Esophagus (tissue), 2 donors: ENCODE results near the gene HOXB7. TPM values are rescaled to one million over a fixed set of nuclear protein-coding genes. Genes with fewer than 3 reads are reported as not detected.

ENCODE experiments used
- H3K27ac ChIP-seq, 2 donors: one replicate each; pipeline ENCODE4 v1.5.1; 2013; ENCODE audit warnings: low read depth in 2 of 2, mild to moderate bottlenecking in 2 of 2, inconsistent platforms in 1 of 2, low read length in 1 of 2, moderate library complexity in 1 of 2
- H3K27me3 ChIP-seq, 2 donors: one replicate each; pipeline ENCODE4 v1.6.1; 2013; ENCODE audit warnings: low read length in 2 of 2, control low read depth in 1 of 2, mild to moderate bottlenecking in 1 of 2; ENCODE audit not compliant: insufficient read depth in 2 of 2, control insufficient read depth in 1 of 2
- H3K36me3 ChIP-seq, 2 donors: one replicate each; pipeline ENCODE4 v1.6.1; 2013; ENCODE audit warnings: low read length in 1 of 2; ENCODE audit not compliant: control insufficient read depth in 2 of 2, insufficient read depth in 2 of 2
- H3K4me1 ChIP-seq, 2 donors: one replicate each; pipeline ENCODE4 v1.6.1; 2013; ENCODE audit warnings: low read length in 1 of 2; ENCODE audit not compliant: control insufficient read depth in 2 of 2, insufficient read depth in 2 of 2
- H3K4me3 ChIP-seq, 2 donors: one replicate each; pipeline ENCODE4 v1.5.1; 2013; ENCODE audit warnings: low read length in 2 of 2, mild to moderate bottlenecking in 2 of 2, low read depth in 1 of 2, moderate library complexity in 1 of 2
- H3K9me3 ChIP-seq, 2 donors: one replicate each; pipeline ENCODE4 v1.6.1; 2013; ENCODE audit warnings: mild to moderate bottlenecking in 2 of 2, low read depth in 1 of 2, low read length in 1 of 2, moderate library complexity in 1 of 2; ENCODE audit not compliant: control insufficient read depth in 2 of 2, insufficient read depth in 1 of 2
- WGBS, 2 donors: extraction: QIAGEN DNeasy Blood & Tissue Kit; methylation state at CpG; one replicate each; pipeline ENCODE4 v1.1.7; 2013; 5-methylcytosine and 5-hydroxymethylcytosine counted together
- polyA plus RNA-seq, 2 donors: library from polyadenylated mRNA; stranded (reverse); fragments of 200-250 nt; gene quantifications; one replicate each; pipeline ENCODE4 v1.2.3, GENCODE V29; 2013
- donor health status: healthy with polysubstance abuse.
- donor health status: Bipolar disorder and iron deficiency.

HOXB7 gene
- polyA plus RNA-seq, 2 donors, result 0.27 to 0.39 TPM

GRCh38 chr17:48577330-48577945 is 33.4 kb downstream of the HOXB7 start:
- WGBS, 2 donors, result 2 to 3% methylated on average over 19 of the region's 19 CpGs
- Histone ChIP-seq H3K4me3 (peak overlapping the region; percentile 57 to 62), H3K36me3 (no peaks in the 10 kb centered on the region), H3K4me1 (peaks cover 0 to 3% of the 10 kb centered on the region in 2 donors), H3K27me3 (no peaks in the 10 kb centered on the region), H3K27ac (peak overlapping the region; percentile 92 to 94), H3K9me3 (no peaks in the 10 kb centered on the region)

GRCh38 chr17:48576479-48577309 is 34.1 kb downstream of the HOXB7 start:
- H3K4me1 ChIP-seq, result peaks cover 0 to 3% of the 10 kb centered on the region in 2 donors
- WGBS, 2 donors, result 12 to 17% methylated on average over 40 to 43 of the region's 43 CpGs
- no peaks in the 10 kb centered on the region for H3K27me3 ChIP-seq
- H3K9me3 ChIP-seq, result no peaks in the 10 kb centered on the region
- no peaks in the 10 kb centered on the region for H3K36me3 ChIP-seq
- H3K4me3 ChIP-seq, result peak overlapping the region; percentile 57 to 62
- H3K27ac ChIP-seq, result peak overlapping the region; percentile 92 to 94

- Histone ChIP-seq H3K36me3 (no peaks in the 10 kb centered on the region), H3K27me3 (no peaks in the 10 kb centered on the region), H3K4me3 (peak overlapping the region in 1 of 2 donors; percentile 57), H3K9me3 (no peaks in the 10 kb centered on the region), H3K27ac (peak overlapping the region; percentile 85 to 92), H3K4me1 (peaks cover 0 to 3% of the 10 kb centered on the region in 2 donors)
- 26 to 29% methylated on average over 22 of the region's 22 CpGs for WGBS, 2 donors
Measured at GRCh38 chr17:48575673-48576478, 34.9 kb downstream of the HOXB7 start.

- WGBS, 2 donors, result 32 to 37% methylated on average over 7 of the region's 7 CpGs
- no peaks in the 10 kb centered on the region for H3K9me3 ChIP-seq
- H3K4me3 ChIP-seq, result peak overlapping the region in 1 of 2 donors; percentile 37
- H3K27ac ChIP-seq, result peak overlapping the region; percentile 85 to 92
- no peaks in the 10 kb centered on the region for H3K36me3 ChIP-seq
- H3K4me1 ChIP-seq, result peaks cover 0 to 3% of the 10 kb centered on the region in 2 donors
- H3K27me3 ChIP-seq, result no peaks in the 10 kb centered on the region
Measured at GRCh38 chr17:48575066-48575582, 35.7 kb downstream of the HOXB7 start.

- Histone ChIP-seq H3K36me3 (no peaks in the 10 kb centered on the region), H3K4me1 (peaks cover 0 to 3% of the 10 kb centered on the region in 2 donors), H3K9me3 (no peaks in the 10 kb centered on the region), H3K4me3 (peak overlapping the region in 1 of 2 donors; percentile 37), H3K27me3 (no peaks in the 10 kb centered on the region), H3K27ac (peak overlapping the region; percentile 92 to 94)
- 36 to 41% methylated on average over 8 of the region's 8 CpGs for WGBS, 2 donors
Measured at GRCh38 chr17:48574505-48575065, 36.2 kb downstream of the HOXB7 start.

- 55 to 57% methylated on average over 1 of the region's 1 CpG for WGBS, 2 donors
- Histone ChIP-seq H3K4me3 (no peak overlapping the region), H3K27ac (peak overlapping the region; percentile 92 to 94), H3K9me3 (no peaks in the 10 kb centered on the region), H3K27me3 (no peaks in the 10 kb centered on the region), H3K4me1 (peaks cover 0 to 3% of the 10 kb centered on the region in 2 donors), H3K36me3 (no peaks in the 10 kb centered on the region)
Measured at GRCh38 chr17:48571826-48572417, 38.9 kb downstream of the HOXB7 start.

- Histone ChIP-seq H3K27me3 (no peaks in the 10 kb centered on the region), H3K4me1 (peaks cover 0 to 3% of the 10 kb centered on the region in 2 donors), H3K27ac (peak overlapping the region; percentile 92 to 94), H3K36me3 (no peaks in the 10 kb centered on the region), H3K9me3 (no peaks in the 10 kb centered on the region), H3K4me3 (peak overlapping the region; percentile 29 to 48)
- 29 to 35% methylated on average over 26 of the region's 26 CpGs for WGBS, 2 donors
Measured at GRCh38 chr17:48571024-48571818, 39.6 kb downstream of the HOXB7 start.

GRCh38 chr17:48570325-48571023 is 40.3 kb downstream of the HOXB7 start:
- Histone ChIP-seq H3K9me3 (no peaks in the 10 kb centered on the region), H3K27me3 (no peaks in the 10 kb centered on the region), H3K27ac (peak overlapping the region; percentile 85 to 92), H3K4me3 (peak overlapping the region in 1 of 2 donors; percentile 48), H3K4me1 (peaks cover 0 to 6% of the 10 kb centered on the region in 2 donors), H3K36me3 (no peaks in the 10 kb centered on the region)
- WGBS, 2 donors, result 27 to 28% methylated on average over 19 of the region's 19 CpGs
